ENCODE data around the gene ARHGAP11A. TPM values are rescaled to one million over a fixed set of nuclear protein-coding genes. Genes with fewer than 3 reads are reported as not detected.

Gene ARHGAP11A
- total RNA-seq, 4 donors from 2014 or later = 1.6 to 2.4 (median 2.2) TPM

DNA sequence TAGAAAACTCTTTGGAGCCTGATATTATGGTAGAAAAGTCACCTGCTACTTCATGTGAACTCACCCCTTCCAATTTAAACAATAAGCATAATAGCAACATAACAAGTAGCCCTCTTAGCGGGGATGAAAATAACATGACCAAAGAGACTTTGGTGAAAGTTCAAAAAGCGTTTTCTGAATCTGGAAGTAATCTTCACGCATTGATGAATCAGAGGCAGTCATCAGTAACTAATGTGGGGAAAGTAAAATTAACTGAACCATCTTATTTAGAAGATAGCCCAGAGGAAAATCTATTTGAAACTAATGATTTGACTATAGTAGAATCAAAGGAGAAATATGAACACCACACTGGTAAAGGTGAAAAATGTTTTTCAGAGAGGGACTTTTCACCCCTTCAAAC is 21.1 kb downstream of the ARHGAP11A start:
- peaks cover 0 to 2% (median 0%) of the 10 kb centered on the region in 3 donors for H3K4me1 ChIP-seq
- 95 to 96% methylated on average over 3 of the region's 3 CpGs for WGBS, 2 donors (ENCODE audit: low coverage in 1 of 2)
- H3K36me3 ChIP-seq = no peaks in the 10 kb centered on the region
- ATAC-seq = no peak
- H3K9me3 ChIP-seq = no peaks in the 10 kb centered on the region
- H3K27ac ChIP-seq = no peak overlapping the region
- H3K4me3 ChIP-seq = no peak overlapping the region
- H3K27me3 ChIP-seq = peaks cover 3% of the 10 kb centered on the region
- TF ChIP-seq EP300 (IDR thresholded peaks at IDR 0.05) = no peak
- no peak for TF ChIP-seq POLR2AphosphoS5 (IDR thresholded peaks at IDR 0.05)
- TF ChIP-seq POLR2A (IDR thresholded peaks at IDR 0.05) = no peak
- TF ChIP-seq, protein P1, sequence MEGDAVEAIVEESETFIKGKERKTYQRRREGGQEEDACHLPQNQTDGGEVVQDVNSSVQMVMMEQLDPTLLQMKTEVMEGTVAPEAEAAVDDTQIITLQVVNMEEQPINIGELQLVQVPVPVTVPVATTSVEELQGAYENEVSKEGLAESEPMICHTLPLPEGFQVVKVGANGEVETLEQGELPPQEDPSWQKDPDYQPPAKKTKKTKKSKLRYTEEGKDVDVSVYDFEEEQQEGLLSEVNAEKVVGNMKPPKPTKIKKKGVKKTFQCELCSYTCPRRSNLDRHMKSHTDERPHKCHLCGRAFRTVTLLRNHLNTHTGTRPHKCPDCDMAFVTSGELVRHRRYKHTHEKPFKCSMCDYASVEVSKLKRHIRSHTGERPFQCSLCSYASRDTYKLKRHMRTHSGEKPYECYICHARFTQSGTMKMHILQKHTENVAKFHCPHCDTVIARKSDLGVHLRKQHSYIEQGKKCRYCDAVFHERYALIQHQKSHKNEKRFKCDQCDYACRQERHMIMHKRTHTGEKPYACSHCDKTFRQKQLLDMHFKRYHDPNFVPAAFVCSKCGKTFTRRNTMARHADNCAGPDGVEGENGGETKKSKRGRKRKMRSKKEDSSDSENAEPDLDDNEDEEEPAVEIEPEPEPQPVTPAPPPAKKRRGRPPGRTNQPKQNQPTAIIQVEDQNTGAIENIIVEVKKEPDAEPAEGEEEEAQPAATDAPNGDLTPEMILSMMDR (IDR thresholded peaks at IDR 0.05) = no peak

DNA sequence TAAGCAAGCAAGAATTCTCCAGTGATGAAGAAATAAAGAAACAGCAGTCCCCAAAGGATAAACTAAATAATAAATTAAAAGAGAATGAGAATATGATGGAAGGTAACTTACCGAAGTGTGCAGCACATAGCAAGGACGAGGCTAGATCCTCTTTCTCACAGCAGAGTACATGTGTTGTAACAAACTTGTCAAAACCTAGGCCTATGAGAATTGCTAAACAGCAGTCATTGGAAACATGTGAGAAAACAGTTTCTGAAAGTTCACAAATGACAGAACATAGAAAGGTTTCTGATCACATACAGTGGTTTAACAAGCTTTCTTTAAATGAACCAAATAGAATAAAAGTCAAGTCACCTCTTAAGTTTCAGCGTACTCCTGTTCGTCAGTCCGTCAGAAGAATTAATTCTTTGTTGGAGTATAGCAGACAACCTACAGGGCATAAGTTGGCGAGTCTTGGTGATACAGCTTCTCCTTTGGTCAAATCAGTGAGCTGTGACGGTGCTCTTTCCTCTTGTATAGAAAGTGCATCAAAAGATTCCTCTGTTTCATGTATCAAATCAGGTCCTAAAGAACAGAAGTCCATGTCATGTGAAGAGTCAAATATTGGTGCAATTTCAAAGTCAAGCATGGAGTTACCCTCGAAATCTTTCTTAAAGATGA is 21.7 kb downstream of the ARHGAP11A start:
- Histone ChIP-seq H3K27ac (no peak overlapping the region), H3K4me3 (no peak overlapping the region), H3K27me3 (peaks cover 10% of the 10 kb centered on the region), H3K36me3 (no peaks in the 10 kb centered on the region), H3K4me1 (peaks cover 0 to 7% (median 0%) of the 10 kb centered on the region in 3 donors), H3K9me3 (no peaks in the 10 kb centered on the region)
- TF ChIP-seq, protein P1 (IDR thresholded peaks at IDR 0.05) = no peak
- no peak for TF ChIP-seq POLR2A (IDR thresholded peaks at IDR 0.05)
- TF ChIP-seq POLR2AphosphoS5 (IDR thresholded peaks at IDR 0.05) = no peak
- TF ChIP-seq EP300 (IDR thresholded peaks at IDR 0.05) = no peak
- ATAC-seq = no peak
- 91 to 95% methylated on average over 8 of the region's 8 CpGs for WGBS, 2 donors (ENCODE audit: low coverage in 1 of 2)

DNA sequence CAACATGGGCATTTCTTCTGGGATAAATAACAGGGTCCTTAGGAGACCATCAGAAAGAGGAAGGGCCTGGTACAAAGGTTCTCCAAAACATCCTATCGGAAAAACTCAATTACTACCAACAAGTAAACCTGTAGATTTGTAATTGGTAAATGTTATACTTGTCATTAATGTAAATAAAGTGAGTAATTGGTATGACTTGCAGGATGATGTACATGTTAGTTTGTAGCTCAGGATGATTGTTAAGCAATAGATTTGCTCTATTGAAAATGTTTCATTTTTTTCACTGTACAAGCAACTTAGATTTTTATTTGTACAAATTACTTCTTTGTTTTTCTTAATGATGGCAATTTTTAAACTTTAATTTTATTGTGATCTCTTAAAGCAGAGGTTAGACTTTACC is 22.4 kb downstream of the ARHGAP11A start:
- H3K27ac ChIP-seq = no peak overlapping the region
- no peak for ATAC-seq
- peaks cover 0 to 7% (median 0%) of the 10 kb centered on the region in 3 donors for H3K4me1 ChIP-seq
- no peaks in the 10 kb centered on the region for H3K9me3 ChIP-seq
- TF ChIP-seq, protein P1 (IDR thresholded peaks at IDR 0.05) = no peak
- no peak for TF ChIP-seq EP300 (IDR thresholded peaks at IDR 0.05)
- 83% methylated on average over 1 of the region's 1 CpG; no CpG with 5 or more reads in 1 of the 2 donors for WGBS, 2 donors (ENCODE audit: low coverage in 1 of 2)
- H3K27me3 ChIP-seq = peaks cover 16% of the 10 kb centered on the region
- H3K4me3 ChIP-seq = no peak overlapping the region
- H3K36me3 ChIP-seq = no peaks in the 10 kb centered on the region

DNA sequence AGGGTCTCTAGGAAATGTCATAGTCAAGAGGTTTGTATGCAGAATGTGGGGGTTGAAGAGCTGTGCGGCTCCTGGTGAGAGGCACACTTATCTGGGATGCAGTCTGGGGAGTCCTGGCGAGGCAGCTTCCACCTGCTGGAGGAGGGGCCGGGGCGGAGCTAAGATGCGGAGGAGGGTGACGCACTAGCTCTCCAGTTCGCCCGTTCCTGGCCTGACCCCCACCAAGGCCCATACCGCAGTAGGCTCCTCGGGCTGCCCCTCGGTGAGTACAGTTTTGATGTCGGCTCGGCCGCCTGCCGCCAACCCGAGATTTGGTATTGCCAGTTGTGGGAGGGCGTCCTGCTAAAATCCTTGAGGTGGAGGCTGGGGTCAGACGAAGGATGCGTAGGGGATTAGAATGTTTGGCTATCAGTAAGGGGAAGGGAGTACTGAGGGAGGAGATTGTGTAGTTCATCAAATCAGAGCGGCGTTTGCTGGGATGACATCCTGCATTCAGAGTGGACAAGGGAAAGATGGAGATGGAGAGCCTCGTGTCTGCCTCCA is 26.3 kb downstream of the ARHGAP11A start, which contains the start of gene SCG5:
SCG5 (plus strand) TSS at position 194 of the 543 bp plus-strand sequence. CDS start 1,883 bp downstream, outside the sequence.
- no peak within 1 kb of the TSS for H3K27ac ChIP-seq
- TF ChIP-seq, protein P1 (IDR thresholded peaks at IDR 0.05) = no peak
- H3K27me3 ChIP-seq = peaks cover 37% of the 10 kb centered on the region
- ATAC-seq = no peak
- peaks cover 0 to 7% (median 0%) of the 10 kb centered on the region in 3 donors for H3K4me1 ChIP-seq
- WGBS, 2 donors (ENCODE audit: low coverage in 1 of 2) = 16 to 19% methylated on average over 8 to 12 of the region's 22 CpGs
- H3K36me3 ChIP-seq = no peaks in the 10 kb centered on the region
- no peaks in the 10 kb centered on the region for H3K9me3 ChIP-seq
- H3K4me3 ChIP-seq = peak within 1 kb of the TSS in 1 of 2 donors; percentile 25
